Caki2 (cell line): ENCODE results near the gene TSPAN16. TPM values are rescaled to one million over a fixed set of nuclear protein-coding genes. Genes with fewer than 3 reads are reported as not detected.
"Not testable (repeated sequence)": the region's sequence is repeated elsewhere in the genome, so short reads cannot be mapped to it uniquely, and the experiment has no call there.

Experiments
- DNase-seq: peaks from one replicate; pipeline ENCODE4 v3.0.0-alpha.2; 2015; ENCODE audit warnings: low read depth
- in situ Hi-C: cut with HindIII; loops from 2 replicates; pipeline ENCODE4 v1.10.0; 2016; ENCODE audit warnings: low sequenced_read_pairs, low pct_unique_long_range_greater_than_20kb, mixed read lengths
- total RNA-seq: library from RNA; depleted of rRNA; stranded (reverse); fragments of >200 nt; shearing (Covaris generic); gene quantifications from 2 replicates; pipeline ENCODE4 v1.2.3, GENCODE V29; 2014; ENCODE audit warnings: low replicate concordance

Gene TSPAN16
- total RNA-seq, 1 experiment from 2014 or later, result not detected

DNA sequence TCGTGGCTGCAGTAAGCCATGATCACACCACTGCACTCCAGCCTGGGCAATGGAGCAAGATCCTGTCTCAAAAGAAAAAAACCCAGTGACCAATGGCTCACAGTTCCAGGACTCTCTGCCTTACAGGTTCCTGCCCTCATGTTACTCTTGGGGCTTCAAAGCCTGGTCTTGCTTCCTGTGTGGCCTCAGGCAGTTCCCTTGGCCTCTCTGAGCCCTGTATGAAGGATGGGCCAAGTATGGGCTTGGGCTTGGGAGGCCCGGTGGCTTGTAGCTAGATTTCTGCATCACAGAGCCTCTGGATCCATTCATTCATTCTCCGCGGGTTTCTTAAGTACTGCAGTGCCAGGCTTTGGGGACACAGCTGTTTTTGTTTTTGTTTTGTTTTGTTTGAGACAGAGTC, 780 bp upstream of the TSPAN16 start:
- no peak for DNase-seq
- in situ Hi-C loops, result no loop called here

DNA sequence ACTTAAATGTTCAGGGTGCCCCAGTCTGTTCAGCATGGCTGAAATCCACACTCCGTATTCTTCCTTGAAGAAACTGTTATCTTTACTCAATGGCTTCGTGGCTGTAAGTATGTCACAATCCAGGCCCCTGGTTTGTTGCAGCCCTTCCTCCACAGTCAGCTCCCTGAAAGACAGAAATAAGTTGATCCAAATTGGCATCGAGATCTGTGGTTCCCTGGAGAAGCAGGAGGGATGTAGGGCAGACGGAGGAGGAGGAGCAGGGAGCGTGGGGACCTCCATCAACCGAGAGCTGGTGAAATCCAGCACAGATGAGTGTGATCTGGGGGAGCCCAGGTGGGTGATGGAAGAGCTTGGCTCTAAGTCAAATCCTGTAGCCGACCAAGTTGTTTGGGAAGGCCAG, 304 bp downstream of the TSPAN16 start:
- DNase-seq, result no peak
- in situ Hi-C loops, result no loop called here

- in situ Hi-C loops, result no loop called here
- no peak for DNase-seq
Observed at GRCh38 chr19:11299946-11300810, 4.2 kb downstream of the TSPAN16 start.

- in situ Hi-C loops, result no loop called here
- no peak for DNase-seq
Observed at GRCh38 chr19:11300811-11301120, 4.8 kb downstream of the TSPAN16 start.

- in situ Hi-C loops, result no loop called here
- DNase-seq, result no peak
Observed at GRCh38 chr19:11304936-11305335, 9.0 kb downstream of the TSPAN16 start.

GRCh38 chr19:11306337-11306736, 10.4 kb downstream of the TSPAN16 start:
- DNase-seq, result no peak
- in situ Hi-C loops, result no loop called here

DNA sequence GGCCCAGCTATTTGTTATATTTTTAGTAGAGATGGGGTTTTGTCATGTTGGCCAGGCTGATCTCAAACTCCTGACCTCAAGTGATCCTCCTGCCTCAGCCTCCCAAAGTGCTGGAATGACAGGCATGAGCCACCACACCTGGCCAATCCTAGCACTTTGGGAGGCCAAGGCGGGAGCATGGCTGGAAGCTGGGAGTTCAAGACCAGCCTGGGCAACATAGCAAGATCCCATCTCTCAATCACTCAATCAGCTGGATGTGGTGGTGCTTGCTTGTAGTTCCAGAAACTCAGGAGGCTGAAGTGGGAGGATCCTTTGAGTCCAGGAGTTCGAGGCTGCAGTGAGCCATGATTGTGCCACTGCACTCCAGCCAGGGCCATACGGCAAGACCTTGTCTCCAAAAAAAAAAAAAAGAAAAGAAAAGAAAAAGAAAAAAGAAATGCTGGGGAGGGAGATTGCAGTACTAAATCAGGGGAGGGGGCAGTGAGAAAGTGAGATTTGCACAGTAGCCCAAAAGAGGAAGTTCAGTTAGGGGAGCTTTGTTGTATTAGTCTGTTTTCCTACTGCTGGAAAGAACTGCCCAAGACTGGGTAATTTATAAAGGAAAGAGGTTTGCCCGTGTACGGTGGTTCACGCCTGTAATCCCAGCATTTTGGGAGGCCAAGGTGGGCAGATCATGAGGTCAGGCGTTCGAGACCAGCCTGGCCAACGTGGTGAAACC, 24.5 kb downstream of the TSPAN16 start:
- DNase-seq, in situ Hi-C loops: not testable (repeated sequence)

DNA sequence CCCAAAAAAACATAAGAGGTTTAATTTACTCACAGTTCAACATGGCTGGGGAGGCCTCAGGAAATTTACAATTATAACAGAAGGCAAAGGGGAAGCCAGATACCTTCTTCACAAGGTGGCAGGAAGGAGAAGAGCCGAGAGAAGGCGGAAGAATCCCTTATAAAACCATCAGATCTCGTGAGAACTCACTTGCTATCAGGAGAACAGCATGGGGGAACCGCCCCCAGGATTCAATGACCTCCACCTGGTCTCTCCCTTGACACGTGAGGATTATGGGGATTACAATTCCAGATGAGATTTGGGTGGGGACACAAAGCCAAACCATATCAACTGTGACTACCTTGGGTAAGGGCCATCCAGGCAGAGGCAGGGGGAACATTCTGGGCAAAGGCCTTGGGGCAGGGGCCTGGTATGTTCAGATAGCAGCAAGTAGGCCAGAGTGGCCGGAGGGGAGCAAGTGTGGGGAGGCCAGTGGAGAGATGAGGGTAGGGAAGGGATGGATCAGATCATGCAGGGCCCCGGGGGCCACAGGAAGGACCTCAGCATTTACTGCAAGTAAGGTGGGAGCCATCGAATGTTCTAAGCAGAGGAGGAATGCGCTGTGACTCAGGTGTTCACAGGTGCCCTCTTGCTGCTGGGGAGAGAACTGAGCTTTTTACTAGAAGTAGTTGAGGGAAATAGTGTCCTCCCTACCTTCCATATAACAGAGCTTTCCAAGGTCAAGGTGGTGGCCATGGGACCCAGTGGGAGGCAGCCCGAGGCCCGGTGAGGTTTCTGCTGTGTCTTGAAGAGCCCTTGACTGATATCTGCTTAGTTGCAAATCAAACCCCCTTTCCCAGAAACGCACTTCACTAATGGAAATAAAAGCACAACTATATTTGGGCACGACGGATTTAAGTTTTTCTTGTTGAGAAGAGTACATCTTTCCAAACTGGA, 25.5 kb downstream of the TSPAN16 start:
- no peak for DNase-seq
- in situ Hi-C loops, result no loop called here

DNA sequence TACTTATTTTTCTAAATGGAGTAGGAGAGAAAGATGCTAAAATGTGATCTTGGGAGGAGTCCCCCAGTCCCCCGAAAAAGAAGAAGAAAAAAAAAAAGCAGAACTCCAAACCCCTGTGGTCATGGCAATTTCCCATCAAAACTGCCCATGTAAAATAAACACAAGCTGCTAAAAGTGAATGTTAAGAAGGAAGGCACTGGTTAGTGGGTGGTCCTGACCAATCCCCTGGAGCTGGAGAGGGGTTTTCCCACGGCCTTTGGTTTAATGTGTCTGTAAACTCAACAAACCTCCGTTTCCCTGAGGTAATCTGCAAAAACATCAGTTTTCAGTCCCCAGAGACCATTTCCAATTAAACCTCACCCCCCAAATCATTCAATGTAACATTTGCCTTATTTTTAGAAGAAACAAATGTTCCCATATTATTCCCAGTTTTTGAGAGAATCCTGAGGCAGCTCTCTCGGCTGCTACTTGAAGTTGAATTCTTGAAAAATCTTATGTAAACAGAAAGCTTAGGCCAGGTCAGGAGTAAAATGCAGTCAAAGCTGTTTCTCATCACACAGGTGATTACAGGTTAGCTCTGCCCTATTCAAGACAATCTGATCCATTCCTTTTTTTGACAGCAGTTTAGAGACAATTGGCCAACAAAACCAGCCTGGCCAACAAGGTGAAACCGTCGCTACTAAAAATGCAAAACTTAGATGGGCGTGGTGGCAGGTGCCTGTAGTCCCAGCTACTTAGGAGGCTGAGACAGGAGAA, 26.5 kb downstream of the TSPAN16 start:
- no peak for DNase-seq
- in situ Hi-C loops, result no loop called here

DNA sequence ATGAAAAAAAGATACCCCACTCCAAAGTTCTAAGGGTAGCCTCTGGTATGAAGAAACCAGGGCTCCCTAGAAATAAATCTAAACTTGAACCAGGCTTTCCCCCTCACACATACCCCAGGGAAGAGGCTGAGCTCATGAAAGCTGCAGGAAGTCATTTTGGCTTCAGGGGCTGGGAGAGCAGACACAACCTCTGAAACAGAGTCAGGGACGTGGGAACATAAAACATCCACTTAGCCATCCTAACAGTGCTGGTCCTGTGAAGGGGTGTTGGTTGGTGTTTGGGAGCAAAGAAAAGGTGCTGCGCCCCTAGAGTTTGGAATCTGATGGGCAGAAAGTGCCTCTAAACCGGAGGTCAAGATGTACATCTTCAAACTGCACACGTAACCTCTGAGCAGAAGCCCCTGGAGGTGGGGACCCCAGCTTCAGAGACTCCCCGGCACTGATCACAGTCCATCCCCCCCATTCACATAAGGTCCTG, 27.7 kb downstream of the TSPAN16 start:
- DNase-seq, result no peak
- in situ Hi-C loops, result no loop called here

DNA sequence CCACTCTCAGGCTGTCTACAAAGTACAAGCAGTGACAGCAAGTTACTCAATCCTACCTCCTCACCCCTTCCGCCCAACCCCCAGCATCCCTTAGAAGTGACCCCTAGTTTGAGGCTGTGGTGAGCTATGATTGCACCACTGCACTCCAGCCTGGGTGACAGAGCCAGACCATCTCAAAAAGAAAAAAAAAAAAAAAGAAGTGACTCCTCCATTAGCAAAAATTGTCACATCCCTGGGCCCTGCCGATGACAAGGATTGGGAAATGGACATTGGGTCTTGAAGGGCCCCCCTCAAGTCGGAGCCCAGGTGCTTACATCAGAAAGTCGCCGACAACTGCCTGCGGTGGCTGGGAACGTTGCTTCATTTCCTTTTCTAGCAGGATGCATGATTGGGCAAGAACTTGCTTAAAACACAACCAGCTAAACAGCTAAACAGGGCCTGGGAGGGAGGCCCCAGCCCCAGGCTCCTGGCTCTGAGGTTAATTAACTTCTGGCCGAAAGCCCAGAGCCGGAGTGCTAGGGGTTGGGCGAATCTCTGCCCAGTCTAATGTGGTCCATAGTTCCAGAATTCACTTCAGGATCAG, 28.2 kb downstream of the TSPAN16 start:
- DNase-seq, result peak; percentile 91
- in situ Hi-C loops, result no loop called here

DNA sequence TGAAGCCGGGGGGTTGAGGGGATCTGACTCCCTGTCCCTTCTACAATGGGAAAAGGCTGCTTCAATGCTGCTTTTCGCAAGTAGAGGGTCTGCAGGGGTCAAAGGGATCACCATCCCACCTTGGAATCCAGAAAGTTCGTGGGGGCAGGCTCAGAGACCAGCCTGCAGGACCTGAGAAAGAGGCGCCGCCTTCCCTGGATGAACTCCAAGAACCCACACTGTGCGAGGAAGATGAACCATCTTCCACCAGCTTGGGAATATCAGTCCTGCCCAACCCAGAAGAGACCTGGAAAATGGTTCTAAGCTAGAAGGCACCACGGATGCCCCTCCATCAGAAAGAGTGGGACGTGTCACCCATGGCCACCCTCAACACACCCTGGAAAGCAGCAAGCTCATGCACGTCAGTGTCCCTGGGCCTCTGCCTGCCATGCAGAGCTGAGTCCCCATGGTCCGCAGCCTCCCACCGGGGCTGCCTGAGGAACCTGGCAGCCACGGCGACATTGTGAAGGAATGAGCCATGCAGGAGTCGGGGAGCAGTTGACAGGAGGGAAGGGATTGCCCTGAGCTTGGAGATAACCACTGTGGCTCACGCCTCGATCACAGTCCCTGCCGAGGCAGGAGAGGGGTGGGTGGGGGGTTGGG, 28.9 kb downstream of the TSPAN16 start:
- in situ Hi-C loops, result no loop called here
- no peak for DNase-seq

GRCh38 chr19:11325544-11325943, 29.6 kb downstream of the TSPAN16 start:
- in situ Hi-C loops, result no loop called here
- DNase-seq, result no peak

GRCh38 chr19:11330127-11330526, 34.2 kb downstream of the TSPAN16 start:
- no peak for DNase-seq
- in situ Hi-C loops, result no loop called here

DNA sequence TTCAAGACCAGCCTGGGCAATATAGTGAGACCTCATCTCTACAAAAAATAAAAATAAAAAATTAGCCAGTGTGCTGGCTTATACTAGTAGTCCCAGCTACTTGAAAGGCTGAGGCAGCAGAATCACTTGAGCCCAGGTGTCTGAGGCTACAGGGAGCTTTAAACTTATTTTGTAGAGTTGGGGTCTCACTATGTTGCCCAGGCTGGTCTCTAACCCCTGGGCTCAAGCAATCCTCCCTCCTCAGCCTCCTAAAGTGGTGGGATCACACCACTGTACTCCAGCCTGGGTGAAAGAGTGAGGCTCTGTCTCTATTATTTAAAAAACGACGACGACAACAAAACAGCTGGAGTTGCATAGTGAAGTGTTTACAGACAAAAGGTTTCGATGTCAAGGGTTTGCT, 35.5 kb downstream of the TSPAN16 start:
- in situ Hi-C loops, result no loop called here
- no peak for DNase-seq

GRCh38 chr19:11332822-11333221, 36.9 kb downstream of the TSPAN16 start:
- no peak for DNase-seq
- in situ Hi-C loops, result no loop called here

- DNase-seq, result peak; percentile 60
- in situ Hi-C loops, result not testable (repeated sequence)
Observed at GRCh38 chr19:11333838-11334237, 37.9 kb downstream of the TSPAN16 start.
